Myometrial cell (primary cell): ENCODE results near the gene TST. TPM values are rescaled to one million over a fixed set of nuclear protein-coding genes. Genes with fewer than 3 reads are reported as not detected.

Experiments
- total RNA-seq: library from RNA; depleted of rRNA; stranded (reverse); fragments of >200 nt; gene quantifications from 2 replicates; pipeline ENCODE4 v1.2.3, GENCODE V29; 2015

TST gene
- 55.8 and 84.5 TPM in 2 replicates for total RNA-seq

GRCh38 chr22:37019309-37020191 lies at the start of gene TST, which contains the start of gene MPST:
TSS of gene TST (minus strand) at chr22:37019447. CDS start at chr22:37018732, 715 bp downstream.
TSS of gene MPST (plus strand) at chr22:37019742. CDS start at chr22:37019837, 95 bp downstream.

DNA sequence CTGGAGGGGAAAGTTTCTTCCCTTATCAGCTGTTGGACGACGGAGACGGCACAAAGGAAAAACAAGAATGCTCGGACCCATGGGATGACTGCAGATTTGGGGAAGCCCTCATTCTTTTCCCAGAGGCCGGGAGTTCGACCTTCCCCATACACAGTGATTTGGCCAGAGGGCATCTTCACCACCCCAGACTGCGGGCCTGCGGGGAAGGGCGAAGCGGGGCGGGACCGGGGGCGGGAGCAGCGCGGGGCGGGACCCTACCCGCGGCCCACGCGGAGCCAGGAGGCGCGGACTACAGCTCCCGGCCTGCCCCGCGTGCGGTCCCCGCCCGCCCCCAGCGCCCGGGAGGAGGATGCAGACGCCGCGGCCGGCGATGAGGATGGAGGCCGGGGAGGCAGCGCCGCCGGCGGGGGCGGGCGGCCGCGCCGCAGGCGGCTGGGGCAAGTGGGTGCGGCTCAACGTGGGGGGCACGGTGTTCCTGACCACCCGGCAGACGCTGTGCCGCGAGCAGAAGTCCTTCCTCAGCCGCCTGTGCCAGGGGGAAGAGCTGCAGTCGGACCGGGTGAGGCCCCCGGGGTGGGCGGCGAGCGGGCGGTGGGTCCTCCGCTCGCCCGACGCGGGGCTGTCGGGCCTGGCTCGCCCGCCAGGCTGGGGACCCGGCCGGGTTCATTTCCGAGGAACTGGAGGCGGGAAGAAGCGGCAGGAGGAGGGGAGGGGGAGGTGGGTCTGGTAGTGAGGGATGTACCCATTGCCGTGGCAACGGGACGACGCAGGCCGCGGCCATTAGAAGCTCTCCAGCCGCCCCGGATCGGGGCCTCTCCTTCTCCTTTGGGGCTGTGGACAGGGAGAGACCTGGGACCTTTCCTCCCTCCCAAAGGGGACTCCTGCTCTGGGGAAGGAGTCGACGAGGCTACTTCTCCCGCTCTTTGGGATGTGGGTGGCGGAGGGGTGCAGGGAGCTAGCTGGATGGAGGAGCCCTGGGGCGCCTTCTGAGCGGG lies 32.4 kb upstream of the TST start, which contains the start of gene KCTD17:
Gene KCTD17 (plus strand): TSS at position 352 of the 995 bp plus-strand sequence. CDS start 19 bp downstream, at position 371.

Other genes starting within 250 kb of the TST start
- 19.0 and 20.5 TPM in 2 replicates for gene IFT27, start 243.3 kb downstream of the TST start, total RNA-seq
- not detected in 2 replicates for gene PVALB, start 202.4 kb downstream of the TST start, total RNA-seq
- gene NCF4, start 158.4 kb downstream of the TST start, total RNA-seq: not detected in 2 replicates
- gene CSF2RB, start 105.8 kb downstream of the TST start, total RNA-seq: not detected in 2 replicates
- 111 and 124 TPM in 2 replicates for gene MPST, start 295 bp upstream of the TST start, total RNA-seq
- gene KCTD17, start 32.3 kb upstream of the TST start, total RNA-seq: 47.0 and 58.8 TPM in 2 replicates
- not detected in 2 replicates for gene TMPRSS6, start 90.3 kb upstream of the TST start, total RNA-seq
- 0.35 and 6.9 TPM in 2 replicates for gene IL2RB, start 130.5 kb upstream of the TST start, total RNA-seq
- gene C1QTNF6, start 168.8 kb upstream of the TST start, total RNA-seq: 6.9 and 8.9 TPM in 2 replicates
- gene SSTR3, start 193.0 kb upstream of the TST start, total RNA-seq: 0.29 TPM in 1 of 2 replicates, not detected in the other
- 244 and 247 TPM in 2 replicates for gene RAC2, start 224.8 kb upstream of the TST start, total RNA-seq